ENCODE measurements around the gene PAX5.
A peak's percentile ranks its signal among the peaks of the same experiment; 100 is the strongest.

The PAX5 gene

GRCh38 chr9:37028420-37029031 is 5.5 kb downstream of the PAX5 start:
- no peak for TF ChIP-seq CTCF (IDR thresholded peaks at IDR 0.05; ENCODE audit: poor library complexity, severe bottlenecking)
- ATAC-seq (ENCODE audit: low read depth) (no peak), DNase-seq (ENCODE audit: low spot score) (no peak)
- Histone ChIP-seq H3K27me3 (ENCODE audit: insufficient read depth, poor library complexity, severe bottlenecking) (peaks cover 100% of the 10 kb centered on the region), H3K27ac (ENCODE audit: poor library complexity, severe bottlenecking) (no peak overlapping the region), H3K4me3 (ENCODE audit: severe bottlenecking) (no peak overlapping the region), H3K9me3 (ENCODE audit: severe bottlenecking) (no peaks in the 10 kb centered on the region), H3K36me3 (ENCODE audit: low read depth) (no peaks in the 10 kb centered on the region), H3K4me1 (ENCODE audit: insufficient read depth, poor library complexity, severe bottlenecking) (no peaks in the 10 kb centered on the region)

- DNase-seq (ENCODE audit: low spot score) (peak; percentile 91), ATAC-seq (ENCODE audit: low read depth) (peak; percentile 92)
- H3K27me3 ChIP-seq (ENCODE audit: insufficient read depth, poor library complexity, severe bottlenecking): peaks cover 100% of the 10 kb centered on the region
- no peaks in the 10 kb centered on the region for H3K36me3 ChIP-seq (ENCODE audit: low read depth)
- no peaks in the 10 kb centered on the region for H3K4me1 ChIP-seq (ENCODE audit: insufficient read depth, poor library complexity, severe bottlenecking)
- H3K9me3 ChIP-seq (ENCODE audit: severe bottlenecking): no peaks in the 10 kb centered on the region
- H3K27ac ChIP-seq (ENCODE audit: poor library complexity, severe bottlenecking): no peak overlapping the region
- no peak for TF ChIP-seq CTCF (IDR thresholded peaks at IDR 0.05; ENCODE audit: poor library complexity, severe bottlenecking)
- H3K4me3 ChIP-seq (ENCODE audit: severe bottlenecking): no peak overlapping the region
Measured at GRCh38 chr9:37027582-37028419, 6.3 kb downstream of the PAX5 start.

- Histone ChIP-seq H3K36me3 (ENCODE audit: low read depth) (no peaks in the 10 kb centered on the region), H3K27me3 (ENCODE audit: insufficient read depth, poor library complexity, severe bottlenecking) (peaks cover 100% of the 10 kb centered on the region), H3K27ac (ENCODE audit: poor library complexity, severe bottlenecking) (no peak overlapping the region), H3K4me3 (ENCODE audit: severe bottlenecking) (no peak overlapping the region), H3K9me3 (ENCODE audit: severe bottlenecking) (no peaks in the 10 kb centered on the region), H3K4me1 (ENCODE audit: insufficient read depth, poor library complexity, severe bottlenecking) (no peaks in the 10 kb centered on the region)
- DNase-seq (ENCODE audit: low spot score) (no peak), ATAC-seq (ENCODE audit: low read depth) (no peak)
- TF ChIP-seq CTCF (IDR thresholded peaks at IDR 0.05; ENCODE audit: poor library complexity, severe bottlenecking): no peak
Measured at GRCh38 chr9:37026931-37027581, 7.0 kb downstream of the PAX5 start.

GRCh38 chr9:37026113-37026930 is 7.7 kb downstream of the PAX5 start:
- DNase-seq (ENCODE audit: low spot score): no peak
- peaks cover 100% of the 10 kb centered on the region for H3K27me3 ChIP-seq (ENCODE audit: insufficient read depth, poor library complexity, severe bottlenecking)
- no peak overlapping the region for H3K27ac ChIP-seq (ENCODE audit: poor library complexity, severe bottlenecking)
- H3K4me1 ChIP-seq (ENCODE audit: insufficient read depth, poor library complexity, severe bottlenecking): no peaks in the 10 kb centered on the region
- ATAC-seq (ENCODE audit: low read depth): no peak
- H3K9me3 ChIP-seq (ENCODE audit: severe bottlenecking): no peaks in the 10 kb centered on the region
- no peaks in the 10 kb centered on the region for H3K36me3 ChIP-seq (ENCODE audit: low read depth)
- H3K4me3 ChIP-seq (ENCODE audit: severe bottlenecking): no peak overlapping the region
- no peak for TF ChIP-seq CTCF (IDR thresholded peaks at IDR 0.05; ENCODE audit: poor library complexity, severe bottlenecking)

Measured in RWPE2 (cell line).